K562 (cell line): ENCODE measurements around the gene TENM3. TPM values are rescaled to one million over a fixed set of nuclear protein-coding genes. Genes with fewer than 3 reads are reported as not detected.

Source experiments
- ESRRA ChIP-seq: fragments of 450-650 bp; IDR thresholded peaks from 2 replicates; pipeline ENCODE4 v1.6.1; 2014; ENCODE audit warnings: low read depth, mild to moderate bottlenecking, moderate library complexity, borderline replicate concordance
- GTF2F1 ChIP-seq: IDR thresholded peaks from 2 replicates; pipeline ENCODE4 v1.6.1; 2011; ENCODE audit warnings: low read depth, low read length, improper control_type of control experiment
- HCFC1 ChIP-seq: IDR thresholded peaks from 2 replicates; pipeline ENCODE4 v1.6.1; 2012; ENCODE audit warnings: low read depth, low read length, improper control_type of control experiment
- HMGN3 ChIP-seq: IDR thresholded peaks from 2 replicates; pipeline ENCODE4 v1.6.1; 2011; ENCODE audit warnings: borderline replicate concordance, low read depth, mild to moderate bottlenecking, mixed read lengths, low read length; ENCODE audit not compliant: insufficient read length; ENCODE audit errors: extremely low read depth
- MCM2 ChIP-seq: fragments of 450-650 bp; IDR thresholded peaks from 2 replicates; pipeline ENCODE4 v1.6.1; 2017; ENCODE audit warnings: low read depth, mild to moderate bottlenecking
- NR1H2 ChIP-seq: sonication (generic); formaldehyde crosslinking; IDR thresholded peaks from 2 replicates; pipeline ENCODE4 v1.4.0; 2020; ENCODE audit warnings: mild to moderate bottlenecking, missing genetic modification reagents
- SIX5 ChIP-seq, 2 experiments: IDR thresholded peaks; 2 replicates each; pipeline ENCODE4 v1.6.1; 2011; ENCODE audit warnings: low read length in 2 of 2, borderline replicate concordance in 1 of 2, low read depth in 1 of 2, mild to moderate bottlenecking in 1 of 2, moderate library complexity in 1 of 2; ENCODE audit not compliant: insufficient read depth in 1 of 2
- SMAD1 ChIP-seq: fragments of 150-350 bp; IDR thresholded peaks from 2 replicates; pipeline ENCODE4 v1.6.1; 2014; ENCODE audit warnings: low read length, low read depth; ENCODE audit not compliant: partially characterized antibody
- TEAD4 ChIP-seq, 2 experiments: sonication (generic) in 1 of 2; formaldehyde crosslinking in 1 of 2; IDR thresholded peaks; 2 replicates each; pipeline versions ENCODE4 v1.6.1 to v1.8.0; 2012 to 2022; ENCODE audit warnings: borderline replicate concordance in 1 of 2, inconsistent platforms in 1 of 2, low read length in 1 of 2, mild to moderate bottlenecking in 1 of 2, missing genetic modification reagents in 1 of 2
- ZBTB8A ChIP-seq: fragments of 450-650 bp; IDR thresholded peaks from 2 replicates; pipeline ENCODE4 v1.6.1; 2018; ENCODE audit warnings: mild to moderate bottlenecking, moderate library complexity; ENCODE audit not compliant: partially characterized antibody
- ZFP91 ChIP-seq: sonication (generic); formaldehyde crosslinking; IDR thresholded peaks from 2 replicates; pipeline ENCODE4 v1.8.0; 2022; ENCODE audit warnings: mild to moderate bottlenecking, missing genetic modification reagents
- polyA plus RNA-seq, 8 experiments: library from polyadenylated mRNA; depleted of rRNA in 4 of 8; stranded (reverse) in 5 of 8; unstranded in 3 of 8; fragments of >200 nt; fragmentation: Nextera tagmentation in 2 of 8; fragmentation: Illumina TruSeq in 1 of 8; extraction: Ambion mirVana in 2 of 8; extraction: Trizol in 1 of 8; gene quantifications; 2 replicates each; pipeline versions ENCODE4 v1.2.1 to v1.2.3, GENCODE V29; 2011 to 2014; ENCODE audit warnings: inconsistent platforms in 1 of 8, missing spikeins in 1 of 8
- total RNA-seq, 7 experiments: library from RNA; depleted of rRNA in 6 of 7; stranded (reverse); fragments of >200 nt in 6 of 7; fragmentation: Illumina TruSeq in 2 of 7; extraction: Trizol in 2 of 7; gene quantifications; 2 replicates each; pipeline versions ENCODE4 v1.2.1 to v1.2.3, GENCODE V29; 2011 to 2021; ENCODE audit warnings: low replicate concordance in 1 of 7

TENM3 gene
- total and polyA plus RNA-seq, 9 of the 15 experiments (the other 6 are each of a cell fraction or from before 2014, with no cell fraction given) = 0.01 to 0.02 TPM; not detected in 7

- TF ChIP-seq SMAD1 (no peak), ESRRA (no peak), ZFP91 (CRISPR knock-in tag) (no peak), NR1H2 (CRISPR knock-in tag) (no peak), GTF2F1 (no peak), TEAD4 (IDR thresholded peaks at IDR 0.05; ENCODE audit: low read length) (no peak), TEAD4 (CRISPR knock-in tag; IDR thresholded peaks at IDR 0.05; ENCODE audit: borderline replicate concordance) (no peak), HMGN3 (no peak), ZBTB8A (no peak), MCM2 (no peak), HCFC1 (no peak), SIX5 (IDR thresholded peaks at IDR 0.05; ENCODE audit: borderline replicate concordance in 1 of 2, insufficient read depth in 1 of 2, low read depth in 1 of 2, low read length in 2 of 2) (no peak)
Measured at GRCh38 chr4:182291175-182291574, 48.0 kb downstream of the TENM3 start (continued).
